H9 (cell line): ENCODE data around the gene TMCC1. TPM values are rescaled to one million over a fixed set of nuclear protein-coding genes. Genes with fewer than 3 reads are reported as not detected.

Source experiments
- DNase-seq: peaks from one replicate; pipeline ENCODE4 v3.0.0-alpha.2; 2017
- H2AFZ ChIP-seq: one replicate; pipeline ENCODE4 v1.6.1; 2013; ENCODE audit warnings: mild to moderate bottlenecking, low read length, control low read depth, moderate library complexity
- H2AK5ac ChIP-seq: 2 replicates; pipeline ENCODE4 v1.6.1; 2013; ENCODE audit warnings: low read length, control low read depth, mixed read lengths; ENCODE audit not compliant: insufficient read length
- H2BK120ac ChIP-seq: one replicate; pipeline ENCODE4 v1.6.1; 2013; ENCODE audit warnings: low read depth, mild to moderate bottlenecking, low read length, control low read depth, inconsistent platforms; ENCODE audit not compliant: poor library complexity, severe bottlenecking
- H2BK12ac ChIP-seq: 2 replicates; pipeline ENCODE4 v1.6.1; 2013; ENCODE audit warnings: low read length, control low read depth, mixed read lengths, low read depth; ENCODE audit not compliant: insufficient read length
- H2BK15ac ChIP-seq: 2 replicates; pipeline ENCODE4 v1.6.1; 2013; ENCODE audit warnings: low read depth, low read length, control low read depth
- H2BK20ac ChIP-seq: one replicate; pipeline ENCODE4 v1.6.1; 2013; ENCODE audit warnings: low read depth, mild to moderate bottlenecking, low read length, control low read depth, inconsistent platforms; ENCODE audit not compliant: poor library complexity, severe bottlenecking
- H2BK5ac ChIP-seq: 2 replicates; pipeline ENCODE4 v1.6.1; 2013; ENCODE audit warnings: low read length, control low read depth, mixed read lengths; ENCODE audit not compliant: insufficient read length
- H3K14ac ChIP-seq: 2 replicates; pipeline ENCODE4 v1.6.1; 2013; ENCODE audit warnings: low read length, control low read depth; ENCODE audit not compliant: insufficient read depth
- H3K18ac ChIP-seq: 2 replicates; pipeline ENCODE4 v1.6.1; 2013; ENCODE audit warnings: low read depth, mild to moderate bottlenecking, mixed read lengths, low read length, control low read depth; ENCODE audit not compliant: insufficient read length
- H3K23ac ChIP-seq: 2 replicates; pipeline ENCODE4 v1.6.1; 2013; ENCODE audit warnings: low read length, control low read depth, mixed read lengths, low read depth; ENCODE audit not compliant: insufficient read length
- H3K23me2 ChIP-seq: 2 replicates; pipeline ENCODE4 v1.6.1; 2013; ENCODE audit warnings: low read depth, mild to moderate bottlenecking, mixed read lengths, low read length, control low read depth; ENCODE audit not compliant: insufficient read length, poor library complexity, severe bottlenecking
- H3K27ac ChIP-seq: 2 replicates; pipeline ENCODE4 v1.5.1; 2013; ENCODE audit warnings: low read length, control low read depth, mixed read lengths, low read depth; ENCODE audit not compliant: insufficient read length
- H3K27me3 ChIP-seq: 2 replicates; pipeline ENCODE4 v1.6.1; 2013; ENCODE audit warnings: low read length, control low read depth, inconsistent platforms; ENCODE audit not compliant: insufficient read depth
- H3K4ac ChIP-seq: 2 replicates; pipeline ENCODE4 v1.6.1; 2013; ENCODE audit warnings: low read depth, mild to moderate bottlenecking, control low read depth, inconsistent platforms, low read length, moderate library complexity
- H3K4me1 ChIP-seq: 2 replicates; pipeline ENCODE4 v1.6.1; 2013; ENCODE audit warnings: low read length, control low read depth, inconsistent platforms; ENCODE audit not compliant: insufficient read depth
- H3K4me2 ChIP-seq: 2 replicates; pipeline ENCODE4 v1.6.1; 2013; ENCODE audit warnings: low read length, control low read depth, mixed read lengths; ENCODE audit not compliant: insufficient read length, insufficient read depth
- H3K56ac ChIP-seq: 2 replicates; pipeline ENCODE4 v1.6.1; 2013; ENCODE audit warnings: low read depth, mild to moderate bottlenecking, mixed read lengths, low read length, control low read depth; ENCODE audit not compliant: insufficient read length
- H3K79me1 ChIP-seq: 2 replicates; pipeline ENCODE4 v1.6.1; 2013; ENCODE audit warnings: low read depth, mild to moderate bottlenecking, moderate library complexity, low read length, control low read depth, inconsistent platforms; ENCODE audit not compliant: insufficient read depth, poor library complexity, severe bottlenecking
- H3K79me2 ChIP-seq: 2 replicates; pipeline ENCODE4 v1.6.1; 2013; ENCODE audit warnings: low read length, control low read depth, inconsistent platforms; ENCODE audit not compliant: insufficient read depth
- H3K9ac ChIP-seq: 2 replicates; pipeline ENCODE4 v1.6.1; 2013; ENCODE audit warnings: low read length, control low read depth, mixed read lengths; ENCODE audit not compliant: insufficient read length; ENCODE audit errors: extremely low read depth
- H3K9me3 ChIP-seq: one replicate; pipeline ENCODE4 v1.6.1; 2013; ENCODE audit warnings: low read depth, low read length, inconsistent platforms; ENCODE audit not compliant: control insufficient read depth
- H3T11ph ChIP-seq: one replicate; pipeline ENCODE4 v1.6.1; 2013; ENCODE audit warnings: mild to moderate bottlenecking, low read length, control low read depth, inconsistent platforms
- H4K20me1 ChIP-seq: one replicate; pipeline ENCODE4 v1.6.1; 2013; ENCODE audit not compliant: control insufficient read depth, insufficient read length, insufficient read depth
- H4K5ac ChIP-seq: 2 replicates; pipeline ENCODE4 v1.6.1; 2013; ENCODE audit warnings: low read depth, mild to moderate bottlenecking, mixed read lengths, low read length, control low read depth; ENCODE audit not compliant: insufficient read length
- H4K8ac ChIP-seq: replicated peaks from 2 replicates; pipeline ENCODE4 v1.6.1; 2013; ENCODE audit warnings: low read length, control low read depth, mixed read lengths, low read depth; ENCODE audit not compliant: insufficient read length
- H4K91ac ChIP-seq: 2 replicates; pipeline ENCODE4 v1.6.1; 2013; ENCODE audit warnings: low read depth, mild to moderate bottlenecking, moderate library complexity, mixed read lengths, low read length, control low read depth; ENCODE audit not compliant: insufficient read length
- H3K27ac Mint-ChIP-seq, 3 experiments: 2 replicates in 2 of 3; 3 replicates in 1 of 3; pipeline ENCODE4 v1.8.0; 2020 to 2021; ENCODE audit warnings: mixed read lengths in 3 of 3, mild to moderate bottlenecking in 1 of 3, moderate library complexity in 1 of 3
- H3K27me3 Mint-ChIP-seq: 2 replicates; pipeline ENCODE4 v1.8.0; 2021; ENCODE audit warnings: low read depth, mild to moderate bottlenecking, moderate library complexity, mixed read lengths
- H3K36me3 Mint-ChIP-seq, 3 experiments: 2 replicates in 2 of 3; 3 replicates in 1 of 3; pipeline ENCODE4 v1.8.0; 2020 to 2021; ENCODE audit warnings: low read depth in 3 of 3, mixed read lengths in 3 of 3; ENCODE audit not compliant: insufficient read depth in 1 of 3
- H3K4me1 Mint-ChIP-seq, 2 experiments: 2 replicates each; pipeline ENCODE4 v1.8.0; 2020; ENCODE audit warnings: mixed read lengths in 2 of 2
- H3K4me3 Mint-ChIP-seq, 2 experiments: 2 replicates in 1 of 2; 3 replicates in 1 of 2; pipeline ENCODE4 v1.8.0; 2020 to 2021; ENCODE audit warnings: mild to moderate bottlenecking in 2 of 2, mixed read lengths in 2 of 2, moderate library complexity in 1 of 2
- H3K9me3 Mint-ChIP-seq, 2 experiments: 2 replicates in 1 of 2; 3 replicates in 1 of 2; pipeline ENCODE4 v1.8.0; 2020; ENCODE audit warnings: mild to moderate bottlenecking in 2 of 2, mixed read lengths in 2 of 2, moderate library complexity in 1 of 2
- CTCF ChIP-seq: fragments of 200-600 bp; sonication (generic); conservative IDR thresholded peaks from 3 replicates; pipeline ENCODE4 v1.8.0; 2021; ENCODE audit warnings: antibody characterized with exemption, mild to moderate bottlenecking
- WGBS: extraction: QIAGEN DNeasy Blood & Tissue Kit; methylation state at CpG from one replicate; pipeline ENCODE4 v1.1.7; 2013; ENCODE audit warnings: missing lambda C conversion rate, low lambda C conversion rate, mixed read lengths; ENCODE audit not compliant: insufficient read length; ENCODE audit errors: extremely low coverage; 5-methylcytosine and 5-hydroxymethylcytosine counted together
- total RNA-seq: library from RNA; stranded (reverse); gene quantifications from 2 replicates; pipeline ENCODE4 v1.2.1, GENCODE V29; 2021

Gene TMCC1
- total RNA-seq, 1 experiment from 2014 or later: 24.4 TPM

DNA sequence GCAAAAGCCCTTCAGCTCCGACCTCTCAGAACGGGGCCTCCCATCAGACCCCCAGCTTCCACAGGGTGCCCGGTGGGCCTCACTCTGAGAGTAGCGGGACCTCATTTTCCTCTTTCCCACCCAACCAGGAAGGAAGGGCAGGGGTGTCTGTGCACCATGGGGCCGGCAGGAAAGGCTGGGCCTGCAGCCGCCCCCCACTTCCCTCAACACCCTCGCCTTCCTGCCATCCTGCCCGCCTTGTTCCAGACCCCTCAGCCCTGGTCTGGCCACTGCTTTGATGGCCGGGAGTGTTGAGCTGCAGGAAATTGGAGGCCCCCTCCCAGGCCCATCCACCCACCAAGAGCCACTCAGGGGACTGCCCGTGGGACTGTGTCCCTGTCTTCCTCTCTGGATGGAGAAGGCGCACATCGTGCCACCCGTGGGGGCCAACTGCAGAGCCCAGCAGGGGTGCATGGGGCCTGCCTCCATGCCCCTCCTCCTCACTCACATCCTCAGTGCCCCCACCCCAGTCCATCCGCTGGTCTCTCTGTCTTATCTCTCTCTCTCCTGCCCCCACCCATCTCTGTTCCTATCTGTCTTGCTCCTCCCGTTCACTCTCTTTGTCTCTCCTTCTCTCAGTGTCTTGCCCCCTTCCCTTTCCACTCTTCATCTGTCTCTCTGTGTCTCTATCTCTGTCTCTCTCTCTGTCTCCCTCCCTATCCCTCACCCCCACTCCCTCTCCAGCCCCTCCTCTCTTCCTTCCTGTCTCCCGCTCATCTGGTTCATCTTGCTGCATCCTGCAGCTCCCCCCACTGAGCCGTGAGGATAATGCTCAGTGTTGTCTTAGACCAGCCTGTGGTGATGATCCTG, 285.2 kb downstream of the TMCC1 start:
- no peak overlapping the region for H3K4me2 ChIP-seq

More for the DNA sequence above, 285.2 kb downstream of the TMCC1 start:
- H3K4ac ChIP-seq: no peak overlapping the region
- H3K4me1 ChIP-seq: peaks cover 2% of the 10 kb centered on the region
- H4K91ac ChIP-seq: no peak overlapping the region
- H3K9me3 ChIP-seq: no peaks in the 10 kb centered on the region
- no peak overlapping the region for H3T11ph ChIP-seq
- H3K79me2 ChIP-seq: peaks cover 2% of the 10 kb centered on the region; the same call in 1 of the 2 replicates
- no peak overlapping the region for H3K56ac ChIP-seq
- no peak overlapping the region for H3K23ac ChIP-seq
- H4K20me1 ChIP-seq: no peaks in the 10 kb centered on the region
- Mint-ChIP-seq H3K9me3 (peaks cover 2 to 3% of the 10 kb centered on the region in 2 experiments; a peak in 2 of 5 replicates), H3K36me3 (peaks cover 0 to 2% (median 0%) of the 10 kb centered on the region in 3 experiments; a peak in 2 of 7 replicates), H3K27ac (no peak overlapping the region), H3K4me3 (peak overlapping the region in 1 of 2 experiments; percentile 71; a peak in 4 of 5 replicates), H3K4me1 (peaks cover 44 to 45% of the 10 kb centered on the region in 2 experiments), H3K27me3 (peaks cover 37% of the 10 kb centered on the region)
- no peak overlapping the region for H2BK15ac ChIP-seq
- no peak overlapping the region for H3K18ac ChIP-seq
- no peak overlapping the region for H3K14ac ChIP-seq
- no peak overlapping the region for H4K8ac ChIP-seq
- no peak overlapping the region for H4K5ac ChIP-seq
- no peak overlapping the region for H3K27ac ChIP-seq
- no peaks in the 10 kb centered on the region for H3K79me1 ChIP-seq
- H2BK5ac ChIP-seq: no peak overlapping the region
- no peak overlapping the region for H2AFZ ChIP-seq
- H2AK5ac ChIP-seq: no peak overlapping the region
- H2BK12ac ChIP-seq: no peak overlapping the region
- peak; percentile 80 for DNase-seq
- H3K27me3 ChIP-seq: peaks cover 6% of the 10 kb centered on the region; the same call in 1 of the 2 replicates
- WGBS: no CpG with 5 or more reads among the region's 17 CpGs
- H3K23me2 ChIP-seq: peaks cover 12% of the 10 kb centered on the region
- H3K9ac ChIP-seq: no peak overlapping the region
- no peak overlapping the region for H2BK120ac ChIP-seq
- no peak overlapping the region for H2BK20ac ChIP-seq
- TF ChIP-seq CTCF: peak; percentile 46; the same call in 2 of the 3 replicates
